IgD-negative memory B cell (primary cell): ENCODE results near the gene HPX. TPM values are rescaled to one million over a fixed set of nuclear protein-coding genes. Genes with fewer than 3 reads are reported as not detected.
A peak's percentile ranks its signal among the peaks of the same experiment; 100 is the strongest.
"Not testable (repeated sequence)": the region's sequence is repeated elsewhere in the genome, so short reads cannot be mapped to it uniquely, and the experiment has no call there.

Experiments used
- H3K27ac Mint-ChIP-seq, 3 donors: one replicate each; pipeline ENCODE4 v1.8.0; 2020 to 2022; ENCODE audit warnings: mild to moderate bottlenecking in 3 of 3, mixed read lengths in 3 of 3, moderate library complexity in 1 of 3
- H3K27me3 Mint-ChIP-seq: one replicate; pipeline ENCODE4 v1.8.0; 2021; ENCODE audit warnings: mixed read lengths
- H3K36me3 Mint-ChIP-seq: one replicate; pipeline ENCODE4 v1.8.0; 2020; ENCODE audit warnings: mild to moderate bottlenecking, mixed read lengths
- H3K4me1 Mint-ChIP-seq, 3 donors: one replicate each; pipeline ENCODE4 v1.8.0; 2020 to 2022; ENCODE audit warnings: mixed read lengths in 3 of 3, mild to moderate bottlenecking in 1 of 3
- H3K4me3 Mint-ChIP-seq, 4 donors: one replicate each; pipeline ENCODE4 v1.8.0; 2020 to 2022; ENCODE audit warnings: mild to moderate bottlenecking in 4 of 4, mixed read lengths in 4 of 4, moderate library complexity in 3 of 4
- H3K9me3 Mint-ChIP-seq, 3 donors: one replicate each; pipeline ENCODE4 v1.8.0; 2020 to 2021; ENCODE audit warnings: mixed read lengths in 3 of 3, mild to moderate bottlenecking in 1 of 3
- polyA plus RNA-seq: library from polyadenylated mRNA; unstranded; fragments of 300-500 nt; fragmentation: Illumina TruSeq; gene quantifications from one replicate; pipeline ENCODE4 v1.2.3, GENCODE V29; 2021

The HPX gene
- polyA plus RNA-seq, 1 donor from 2014 or later, result 0.46 TPM

- Mint-ChIP-seq H3K9me3 (peaks cover 0 to 2% (median 0%) of the 10 kb centered on the region in 3 donors), H3K4me3 (peak overlapping the region in 1 of 4 donors; percentile 48), H3K27ac (peak overlapping the region in 1 of 3 donors; percentile 25), H3K4me1 (peaks cover under 1 to 5% (median 4%) of the 10 kb centered on the region in 3 donors), H3K36me3 (peaks cover 6% of the 10 kb centered on the region), H3K27me3 (no peaks in the 10 kb centered on the region)
These were observed 43.6 kb downstream of the HPX start for GRCh38 chr11:6397156-6397555.

- Mint-ChIP-seq H3K36me3 (peaks cover 6% of the 10 kb centered on the region), H3K9me3 (peaks cover 0 to 2% (median 0%) of the 10 kb centered on the region in 3 donors), H3K4me1 (peaks cover 2 to 8% (median 8%) of the 10 kb centered on the region in 3 donors), H3K27me3 (no peaks in the 10 kb centered on the region), H3K4me3 (no peak overlapping the region), H3K27ac (peak overlapping the region in 1 of 3 donors; percentile 64)
These were observed 45.2 kb downstream of the HPX start for GRCh38 chr11:6395470-6396060.

GRCh38 chr11:6393989-6394670 is 46.7 kb downstream of the HPX start:
- peaks cover 6% of the 10 kb centered on the region for H3K36me3 Mint-ChIP-seq
- no peaks in the 10 kb centered on the region for H3K27me3 Mint-ChIP-seq
- peak overlapping the region in 2 of 3 donors; percentile 13 to 41 for H3K27ac Mint-ChIP-seq
- H3K9me3 Mint-ChIP-seq, result peaks cover 0 to 2% (median 0%) of the 10 kb centered on the region in 3 donors
- peak overlapping the region in 2 of 4 donors; percentile 49 to 81 for H3K4me3 Mint-ChIP-seq
- peaks cover 7 to 20% (median 17%) of the 10 kb centered on the region in 3 donors for H3K4me1 Mint-ChIP-seq

GRCh38 chr11:6392251-6392650 is 48.5 kb downstream of the HPX start:
- H3K4me3 Mint-ChIP-seq, result peak overlapping the region; percentile 30 to 95 (median 58)
- H3K4me1 Mint-ChIP-seq, result peaks cover 7 to 27% (median 18%) of the 10 kb centered on the region in 3 donors
- peak overlapping the region in 1 of 3 donors; percentile 43 for H3K27ac Mint-ChIP-seq

GRCh38 chr11:6391537-6392134 is 49.2 kb downstream of the HPX start:
- Mint-ChIP-seq H3K4me1 (peaks cover 7 to 27% (median 18%) of the 10 kb centered on the region in 3 donors), H3K27me3 (no peaks in the 10 kb centered on the region), H3K4me3 (peak overlapping the region; percentile 94 to 99 (median 94)), H3K27ac (peak overlapping the region; percentile 92 to 98 (median 96)), H3K9me3 (no peaks in the 10 kb centered on the region), H3K36me3 (peaks cover 2% of the 10 kb centered on the region)

More at GRCh38 chr11:6392251-6392650, 48.5 kb downstream of the HPX start:
- not testable (repeated sequence) for H3K36me3 Mint-ChIP-seq, H3K27me3 Mint-ChIP-seq, H3K9me3 Mint-ChIP-seq

GRCh38 chr11:6390718-6391469 is 49.9 kb downstream of the HPX start:
- Mint-ChIP-seq H3K4me1 (peaks cover 6 to 27% (median 18%) of the 10 kb centered on the region in 3 donors), H3K27ac (peak overlapping the region; percentile 92 to 98 (median 96)), H3K36me3 (no peaks in the 10 kb centered on the region), H3K4me3 (peak overlapping the region; percentile 94 to 99 (median 94)), H3K27me3 (no peaks in the 10 kb centered on the region), H3K9me3 (no peaks in the 10 kb centered on the region)

- no peaks in the 10 kb centered on the region for H3K9me3 Mint-ChIP-seq
- H3K4me1 Mint-ChIP-seq, result peaks cover 6 to 27% (median 18%) of the 10 kb centered on the region in 3 donors
- no peaks in the 10 kb centered on the region for H3K36me3 Mint-ChIP-seq
- H3K4me3 Mint-ChIP-seq, result peak within 1 kb of the TSS; percentile 94 to 99 (median 94)
- no peaks in the 10 kb centered on the region for H3K27me3 Mint-ChIP-seq
- peak within 1 kb of the TSS; percentile 96 to 99 (median 98) for H3K27ac Mint-ChIP-seq
These were observed 50.7 kb downstream of the HPX start, which contains the start of gene SMPD1 for GRCh38 chr11:6389905-6390717. Gene SMPD1, plus strand, starts transcription at chr11:6390474. Its CDS starts 125 bp downstream, at chr11:6390599.

- H3K27ac Mint-ChIP-seq, result peak overlapping the region; percentile 71 to 98 (median 96)
- no peaks in the 10 kb centered on the region for H3K27me3 Mint-ChIP-seq
- peak overlapping the region in 1 of 4 donors; percentile 95 for H3K4me3 Mint-ChIP-seq
- no peaks in the 10 kb centered on the region for H3K9me3 Mint-ChIP-seq
- peaks cover 6 to 27% (median 18%) of the 10 kb centered on the region in 3 donors for H3K4me1 Mint-ChIP-seq
- no peaks in the 10 kb centered on the region for H3K36me3 Mint-ChIP-seq
These were observed 52.0 kb downstream of the HPX start for GRCh38 chr11:6388748-6389147.

- Mint-ChIP-seq H3K4me1 (peaks cover 6 to 27% (median 18%) of the 10 kb centered on the region in 3 donors), H3K4me3 (peak overlapping the region in 1 of 4 donors; percentile 95), H3K27ac (peak overlapping the region in 2 of 3 donors; percentile 96 to 98), H3K9me3 (no peaks in the 10 kb centered on the region), H3K27me3 (no peaks in the 10 kb centered on the region), H3K36me3 (no peaks in the 10 kb centered on the region)
These were observed 52.8 kb downstream of the HPX start for GRCh38 chr11:6387811-6388599.

- Mint-ChIP-seq H3K27ac (peak overlapping the region in 1 of 3 donors; percentile 39), H3K36me3 (no peaks in the 10 kb centered on the region), H3K4me1 (peaks cover 4 to 22% (median 10%) of the 10 kb centered on the region in 3 donors), H3K9me3 (no peaks in the 10 kb centered on the region), H3K27me3 (no peaks in the 10 kb centered on the region), H3K4me3 (no peak overlapping the region)
These were observed 55.6 kb downstream of the HPX start for GRCh38 chr11:6385046-6385777.
